H1 (cell line): ENCODE measurements around the gene SLC25A51. TPM values are rescaled to one million over a fixed set of nuclear protein-coding genes. Genes with fewer than 3 reads are reported as not detected.

Experiments
- CTCF ChIA-PET: fragments of 300-600 bp; sonication (Branson Sonifier 250); formaldehyde crosslinking; loops from one replicate; lab custom pipeline; 2021; ENCODE audit not compliant: partially characterized antibody; lab: Charles Lee
- POLR2A ChIA-PET: fragments of 300-600 bp; sonication (Branson Sonifier 250); formaldehyde crosslinking; loops from one replicate; lab custom pipeline; 2021; ENCODE audit warnings: inconsistent platforms; ENCODE audit not compliant: partially characterized antibody; lab: Charles Lee
- DNase-seq, 2 experiments: peaks; one replicate each; pipeline versions ENCODE4 v3.0.0 to v3.0.0-alpha.2; 2010 to 2022; ENCODE audit warnings: low spot score in 2 of 2, low read depth in 1 of 2, mixed read lengths in 1 of 2
- FAIRE-seq: peaks from 2 replicates; lab custom pipeline; 2011; peaks lifted over from hg19 to GRCh38; lab: Jason Lieb, UNC
- H2AFZ ChIP-seq: 2 replicates; pipeline ENCODE4 v1.8.1; 2012; ENCODE audit warnings: low read length, inconsistent platforms
- H2AK5ac ChIP-seq: 2 replicates; pipeline ENCODE4 v1.6.1; 2013; ENCODE audit warnings: low read depth, low read length
- H2BK120ac ChIP-seq: replicated peaks from 2 replicates; pipeline ENCODE3; 2013; ENCODE audit warnings: low read depth, low read length, inconsistent platforms
- H2BK12ac ChIP-seq: 2 replicates; pipeline ENCODE4 v1.6.1; 2013; ENCODE audit warnings: low read depth, low read length
- H2BK15ac ChIP-seq: 2 replicates; pipeline ENCODE4 v1.6.1; 2013; ENCODE audit warnings: low read length
- H2BK20ac ChIP-seq: 2 replicates; pipeline ENCODE4 v1.6.1; 2013; ENCODE audit warnings: low read length
- H2BK5ac ChIP-seq: 2 replicates; pipeline ENCODE4 v1.6.1; 2013; ENCODE audit warnings: low read depth, low read length
- H3K14ac ChIP-seq: 2 replicates; pipeline ENCODE4 v1.6.1; 2013; ENCODE audit warnings: inconsistent platforms; ENCODE audit not compliant: insufficient read length
- H3K18ac ChIP-seq: 2 replicates; pipeline ENCODE4 v1.6.1; 2013; ENCODE audit warnings: low read length; ENCODE audit errors: extremely low read depth
- H3K23ac ChIP-seq: 2 replicates; pipeline ENCODE4 v1.6.1; 2013; ENCODE audit warnings: inconsistent platforms; ENCODE audit not compliant: insufficient read length
- H3K23me2 ChIP-seq: 2 replicates; pipeline ENCODE4 v1.6.1; 2013; ENCODE audit warnings: low read depth, low read length
- H3K27ac ChIP-seq: 2 replicates; pipeline ENCODE4 v1.6.1; 2011; ENCODE audit warnings: low read depth, low read length, inconsistent platforms
- H3K27me3 ChIP-seq, 4 experiments: replicated peaks in 1 of 4; 1 replicate in 1 of 4; 2 replicates in 3 of 4; pipeline versions ENCODE4 v1.6.1 to v1.8.1; 2011 to 2013; ENCODE audit warnings: low read length in 3 of 4, mild to moderate bottlenecking in 3 of 4, inconsistent platforms in 2 of 4, mixed read lengths in 2 of 4, moderate library complexity in 1 of 4; ENCODE audit not compliant: control insufficient read depth in 3 of 4, insufficient read depth in 3 of 4; ENCODE audit errors: extremely low read depth in 1 of 4
- H3K36me3 ChIP-seq, 4 experiments: 2 replicates each; pipeline versions ENCODE4 v1.6.1 to v1.8.1; 2011 to 2013; ENCODE audit warnings: mild to moderate bottlenecking in 4 of 4, low read length in 3 of 4, moderate library complexity in 2 of 4, control low read depth in 1 of 4, inconsistent platforms in 1 of 4; ENCODE audit not compliant: insufficient read depth in 4 of 4, control insufficient read depth in 2 of 4
- H3K4ac ChIP-seq: replicated peaks from 2 replicates; pipeline ENCODE3; 2013; ENCODE audit warnings: low read length, low read depth, mixed read lengths, inconsistent platforms; ENCODE audit not compliant: insufficient read length
- H3K4me1 ChIP-seq, 4 experiments: replicated peaks in 1 of 4; 1 replicate in 1 of 4; 2 replicates in 3 of 4; pipeline versions ENCODE4 v1.6.1 to v1.8.1; 2011 to 2013; ENCODE audit warnings: low read length in 3 of 4, inconsistent platforms in 2 of 4, mixed read lengths in 1 of 4; ENCODE audit not compliant: insufficient read depth in 4 of 4, control insufficient read depth in 3 of 4
- H3K4me2 ChIP-seq, 2 experiments: 2 replicates each; pipeline versions ENCODE4 v1.6.1 to v1.8.1; 2011 to 2013; ENCODE audit warnings: low read depth in 2 of 2, low read length in 2 of 2, control low read depth in 1 of 2, inconsistent platforms in 1 of 2, mild to moderate bottlenecking in 1 of 2; ENCODE audit not compliant: insufficient read depth in 1 of 2
- H3K4me3 ChIP-seq, 4 experiments: fragments of 200-600, 300-600 bp in 1 of 4; sonication (generic), shearing (Covaris generic), sonication (Bioruptor Twin) in 1 of 4; 2 replicates each; pipeline versions ENCODE4 v1.5.1 to v1.8.1; 2011 to 2016; ENCODE audit warnings: low read length in 4 of 4, low read depth in 3 of 4, control low read depth in 2 of 4, inconsistent platforms in 2 of 4, mild to moderate bottlenecking in 2 of 4, mixed read lengths in 1 of 4, moderate library complexity in 1 of 4; ENCODE audit not compliant: insufficient read depth in 2 of 4; ENCODE audit errors: extremely low read depth in 1 of 4
- H3K56ac ChIP-seq: replicated peaks from 2 replicates; pipeline ENCODE3; 2013; ENCODE audit warnings: low read depth, mild to moderate bottlenecking, mixed read lengths, low read length, inconsistent platforms; ENCODE audit not compliant: insufficient read length
- H3K79me1 ChIP-seq: 2 replicates; pipeline ENCODE4 v1.6.1; 2013; ENCODE audit warnings: low read depth, low read length, control low read depth
- H3K79me2 ChIP-seq, 2 experiments: 2 replicates each; pipeline versions ENCODE4 v1.6.1 to v1.8.1; 2012 to 2013; ENCODE audit warnings: low read length in 2 of 2, mild to moderate bottlenecking in 2 of 2, inconsistent platforms in 1 of 2; ENCODE audit not compliant: insufficient read depth in 2 of 2, control insufficient read depth in 1 of 2
- H3K9ac ChIP-seq, 4 experiments: replicated peaks in 1 of 4; 1 replicate in 1 of 4; 2 replicates in 3 of 4; pipeline versions ENCODE4 v1.6.1 to v1.8.1; 2011 to 2013; ENCODE audit warnings: low read depth in 3 of 4, low read length in 3 of 4, control low read depth in 2 of 4, mild to moderate bottlenecking in 2 of 4, moderate library complexity in 2 of 4, inconsistent platforms in 1 of 4; ENCODE audit errors: extremely low read depth in 1 of 4
- H3K9me3 ChIP-seq, 2 experiments: 2 replicates each; pipeline versions ENCODE4 v1.6.1 to v1.8.1; 2012 to 2013; ENCODE audit warnings: mild to moderate bottlenecking in 2 of 2, moderate library complexity in 2 of 2, control low read depth in 1 of 2, inconsistent platforms in 1 of 2, low read depth in 1 of 2, low read length in 1 of 2, mixed read lengths in 1 of 2; ENCODE audit not compliant: insufficient read depth in 2 of 2
- H4K20me1 ChIP-seq, 2 experiments: replicated peaks in 1 of 2; 2 replicates each; pipeline versions ENCODE3 to v1.8.1; 2011 to 2013; ENCODE audit warnings: inconsistent platforms in 2 of 2, low read length in 2 of 2, mild to moderate bottlenecking in 1 of 2; ENCODE audit not compliant: insufficient read depth in 2 of 2, control insufficient read depth in 1 of 2
- H4K5ac ChIP-seq: 2 replicates; pipeline ENCODE4 v1.6.1; 2013; ENCODE audit warnings: low read length, low read depth, mixed read lengths, inconsistent platforms; ENCODE audit not compliant: insufficient read length
- H4K8ac ChIP-seq: 2 replicates; pipeline ENCODE4 v1.8.0; 2013; ENCODE audit warnings: mild to moderate bottlenecking, moderate library complexity, low read length, inconsistent platforms; ENCODE audit not compliant: insufficient read depth; ENCODE audit errors: extremely low read depth
- H4K91ac ChIP-seq: replicated peaks from 2 replicates; pipeline ENCODE3; 2013; ENCODE audit warnings: low read length, mixed read lengths, inconsistent platforms; ENCODE audit not compliant: insufficient read length
- CBX8 ChIP-seq: fragments of 300-800, 300-1000 bp; sonication (generic); IDR thresholded peaks from 2 replicates; pipeline ENCODE4 v1.7.1; 2016; ENCODE audit warnings: low read depth, low read length, borderline replicate concordance
- E2F6 ChIP-seq: IDR thresholded peaks from 2 replicates; pipeline ENCODE4 v1.6.1; 2012; ENCODE audit warnings: inconsistent platforms
- EGR1 ChIP-seq: IDR thresholded peaks from 2 replicates; pipeline ENCODE4 v1.6.1; 2011; ENCODE audit warnings: low read depth, low read length, borderline replicate concordance
- HDAC6 ChIP-seq: IDR thresholded peaks from one replicate; pipeline ENCODE4 v1.7.1; 2012; ENCODE audit warnings: low read depth, mild to moderate bottlenecking, inconsistent platforms, low read length, moderate library complexity
- JUN ChIP-seq: IDR thresholded peaks from 2 replicates; pipeline ENCODE4 v1.6.1; 2011; ENCODE audit warnings: low read depth, mild to moderate bottlenecking, improper control_type of control experiment, low read length
- KDM1A ChIP-seq: fragments of 200-600, 300-600 bp; sonication (generic); IDR thresholded peaks from 2 replicates; pipeline ENCODE4 v1.7.1; 2016; ENCODE audit warnings: mild to moderate bottlenecking, low read length, borderline replicate concordance
- KDM4A ChIP-seq: IDR thresholded peaks from one replicate; pipeline ENCODE4 v1.7.1; 2012; ENCODE audit warnings: low read depth, mild to moderate bottlenecking, moderate library complexity, low read length, inconsistent platforms; ENCODE audit not compliant: severe bottlenecking
- POLR2A ChIP-seq, 2 experiments: IDR thresholded peaks; 1 replicate in 1 of 2; 2 replicates in 1 of 2; pipeline ENCODE4 v1.6.1; 2011; ENCODE audit warnings: low read depth in 2 of 2, low read length in 2 of 2, mild to moderate bottlenecking in 2 of 2; ENCODE audit errors: control extremely low read depth in 1 of 2
- POLR2AphosphoS5 ChIP-seq: IDR thresholded peaks from 2 replicates; pipeline ENCODE4 v1.6.1; 2011; ENCODE audit warnings: low read depth, low read length
- SIN3A ChIP-seq, 2 experiments: IDR thresholded peaks in 1 of 2; conservative IDR thresholded peaks in 1 of 2; 2 replicates each; pipeline ENCODE4 v1.6.1; 2011 to 2012; ENCODE audit warnings: low read length in 2 of 2, improper control_type of control experiment in 1 of 2, low read depth in 1 of 2, mild to moderate bottlenecking in 1 of 2
- SP2 ChIP-seq: IDR thresholded peaks from 2 replicates; pipeline ENCODE4 v1.6.1; 2012; ENCODE audit warnings: mild to moderate bottlenecking, low read length, inconsistent platforms
- SP4 ChIP-seq: IDR thresholded peaks from 2 replicates; pipeline ENCODE4 v1.6.1; 2012; ENCODE audit warnings: low read length, inconsistent platforms
- TAF1 ChIP-seq: IDR thresholded peaks from 2 replicates; pipeline ENCODE4 v1.6.1; 2011; ENCODE audit warnings: mild to moderate bottlenecking, low read depth, low read length
- TEAD4 ChIP-seq: IDR thresholded peaks from 2 replicates; pipeline ENCODE4 v1.6.1; 2012; ENCODE audit warnings: low read depth, low read length, inconsistent platforms, mixed read lengths
- YY1 ChIP-seq: IDR thresholded peaks from 2 replicates; pipeline ENCODE4 v1.6.1; 2011; ENCODE audit warnings: low read depth, mild to moderate bottlenecking, low read length
- ZNF274 ChIP-seq: IDR thresholded peaks from 2 replicates; pipeline ENCODE4 v1.7.0; 2012; ENCODE audit warnings: low read length, borderline replicate concordance; ENCODE audit errors: extremely low read depth
- WGBS, 2 experiments: shearing (Covaris generic) in 1 of 2; methylation state at CpG; one replicate each; pipeline versions ENCODE4 v1.1.6 to v1.1.7; 2013 to 2015; ENCODE audit warnings: low lambda C conversion rate in 2 of 2, mixed read lengths in 2 of 2, inconsistent platforms in 1 of 2, low coverage in 1 of 2, missing lambda C conversion rate in 1 of 2; ENCODE audit not compliant: insufficient replicate concordance in 2 of 2, insufficient coverage in 1 of 2, insufficient read length in 1 of 2; ENCODE audit errors: extremely low coverage in 1 of 2, missing lambda C conversion rate in 1 of 2; 5-methylcytosine and 5-hydroxymethylcytosine counted together
- polyA plus RNA-seq, 7 experiments: library from polyadenylated mRNA; depleted of rRNA in 3 of 7; stranded (reverse) in 5 of 7; unstranded in 2 of 7; fragments of >200 nt in 5 of 7; fragments of 200-250 nt in 2 of 7; gene quantifications; 1 replicate in 5 of 7; 2 replicates in 1 of 7; 4 replicates in 1 of 7; pipeline versions ENCODE4 v1.2.1 to v1.2.3, GENCODE V29; 2011 to 2013; ENCODE audit warnings: missing spikeins in 2 of 7, mixed read lengths in 2 of 7
- total RNA-seq: library from RNA; stranded (reverse); fragmentation: NEBNext Ultra II Directional; extraction: Animal tissue kit (Norgen Biotek cat#: 25700); gene quantifications from 2 replicates; pipeline ENCODE4 v1.2.1, GENCODE V29; 2021

SLC25A51 gene
- total and polyA plus RNA-seq, 2 of the 8 experiments (the other 6 are each of a cell fraction or from before 2014, with no cell fraction given) = 8.0 to 14.5 TPM

- Histone ChIP-seq H3K4me3 (no peak overlapping the region), H3K27me3 (no peaks in the 10 kb centered on the region), H3K9me3 (peaks cover 9 to 10% of the 10 kb centered on the region in 2 experiments), H2BK120ac (no peak overlapping the region)
- TF ChIP-seq JUN (no peak), KDM1A (no peak), EGR1 (no peak), TAF1 (no peak), POLR2AphosphoS5 (no peak), POLR2A (IDR thresholded peaks at IDR 0.05; ENCODE audit: control extremely low read depth in 1 of 2, low read depth in 2 of 2, low read length in 2 of 2) (no peak), KDM4A (no peak), TEAD4 (no peak), SP2 (no peak), YY1 (no peak), SIN3A (conservative IDR thresholded peaks at IDR 0.05 in 1 of 2, IDR thresholded peaks at IDR 0.05 in 1 of 2; ENCODE audit: low read depth in 1 of 2, low read length in 2 of 2) (no peak), HDAC6 (no peak), CBX8 (no peak), E2F6 (no peak), SP4 (no peak), ZNF274 (no peak)
- TF ChIP-seq, all 59 proteins: peak for 0
- H2BK20ac ChIP-seq = no peak overlapping the region
- H3K4ac ChIP-seq = no peak overlapping the region
- H2AK5ac ChIP-seq = no peak overlapping the region
- no peak overlapping the region for H2BK12ac ChIP-seq
- H3K36me3 ChIP-seq = peaks cover 0 to 5% (median 0%) of the 10 kb centered on the region in 4 experiments; a peak in 1 of 8 replicates
- H4K5ac ChIP-seq = no peak overlapping the region
- H3K27ac ChIP-seq = no peak overlapping the region
- FAIRE-seq (no peak), DNase-seq (no peak)
- CTCF ChIA-PET = no interaction called here
- no peak overlapping the region for H2BK5ac ChIP-seq
- H3K56ac ChIP-seq = no peak overlapping the region
- H4K91ac ChIP-seq = no peak overlapping the region
- no peak overlapping the region for H3K18ac ChIP-seq
- H3K23ac ChIP-seq = no peak overlapping the region
- no peak overlapping the region for H4K8ac ChIP-seq
- H4K20me1 ChIP-seq = no peaks in the 10 kb centered on the region
- no peaks in the 10 kb centered on the region for H3K23me2 ChIP-seq
- no peaks in the 10 kb centered on the region for H3K79me1 ChIP-seq
- no peak overlapping the region for H3K9ac ChIP-seq
- POLR2A ChIA-PET = no interaction called here
- H3K4me2 ChIP-seq = no peak overlapping the region
- no peak overlapping the region for H2BK15ac ChIP-seq
- no peak overlapping the region for H3K14ac ChIP-seq
- H3K79me2 ChIP-seq = no peaks in the 10 kb centered on the region
- no peaks in the 10 kb centered on the region for H3K4me1 ChIP-seq
- no peak overlapping the region for H2AFZ ChIP-seq
- WGBS, 2 experiments = 85% methylated on average over 2 of the region's 2 CpGs; no CpG with 5 or more reads in 1 of the 2 experiments
Observed at GRCh38 chr9:37873955-37874354, 30.0 kb downstream of the SLC25A51 start.
